ENCODE results near the gene AKAP6.

DNA sequence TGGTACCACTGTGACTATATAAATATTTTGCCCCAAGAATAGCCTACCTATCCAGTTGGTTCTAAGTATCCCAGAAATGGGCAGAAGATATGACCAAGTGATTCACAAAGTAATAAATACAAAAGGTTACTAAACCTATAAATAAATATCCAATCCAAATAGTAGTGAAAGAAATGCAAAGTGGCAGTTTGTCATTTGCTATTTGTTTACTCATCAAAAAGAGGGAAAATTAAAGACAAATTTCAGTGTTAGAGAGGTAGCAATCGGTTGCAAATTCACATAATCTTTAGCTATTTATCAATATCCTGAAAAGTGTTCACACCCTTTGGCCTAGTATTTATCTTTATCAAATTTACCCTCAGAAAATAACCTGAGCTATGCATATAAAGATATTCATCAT is 473.2 kb downstream of the AKAP6 start:
- TF ChIP-seq EZH2 (IDR thresholded peaks at IDR 0.05; ENCODE audit: low read depth, unreplicated experiment): no peak
- TF ChIP-seq POLR2AphosphoS5 (IDR thresholded peaks at IDR 0.05; ENCODE audit: low read depth): no peak
- TF ChIP-seq, protein P1, sequence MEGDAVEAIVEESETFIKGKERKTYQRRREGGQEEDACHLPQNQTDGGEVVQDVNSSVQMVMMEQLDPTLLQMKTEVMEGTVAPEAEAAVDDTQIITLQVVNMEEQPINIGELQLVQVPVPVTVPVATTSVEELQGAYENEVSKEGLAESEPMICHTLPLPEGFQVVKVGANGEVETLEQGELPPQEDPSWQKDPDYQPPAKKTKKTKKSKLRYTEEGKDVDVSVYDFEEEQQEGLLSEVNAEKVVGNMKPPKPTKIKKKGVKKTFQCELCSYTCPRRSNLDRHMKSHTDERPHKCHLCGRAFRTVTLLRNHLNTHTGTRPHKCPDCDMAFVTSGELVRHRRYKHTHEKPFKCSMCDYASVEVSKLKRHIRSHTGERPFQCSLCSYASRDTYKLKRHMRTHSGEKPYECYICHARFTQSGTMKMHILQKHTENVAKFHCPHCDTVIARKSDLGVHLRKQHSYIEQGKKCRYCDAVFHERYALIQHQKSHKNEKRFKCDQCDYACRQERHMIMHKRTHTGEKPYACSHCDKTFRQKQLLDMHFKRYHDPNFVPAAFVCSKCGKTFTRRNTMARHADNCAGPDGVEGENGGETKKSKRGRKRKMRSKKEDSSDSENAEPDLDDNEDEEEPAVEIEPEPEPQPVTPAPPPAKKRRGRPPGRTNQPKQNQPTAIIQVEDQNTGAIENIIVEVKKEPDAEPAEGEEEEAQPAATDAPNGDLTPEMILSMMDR (conservative IDR thresholded peaks at IDR 0.05; ENCODE audit: low read depth in 2 of 2): no peak
- TF ChIP-seq, protein P2, sequence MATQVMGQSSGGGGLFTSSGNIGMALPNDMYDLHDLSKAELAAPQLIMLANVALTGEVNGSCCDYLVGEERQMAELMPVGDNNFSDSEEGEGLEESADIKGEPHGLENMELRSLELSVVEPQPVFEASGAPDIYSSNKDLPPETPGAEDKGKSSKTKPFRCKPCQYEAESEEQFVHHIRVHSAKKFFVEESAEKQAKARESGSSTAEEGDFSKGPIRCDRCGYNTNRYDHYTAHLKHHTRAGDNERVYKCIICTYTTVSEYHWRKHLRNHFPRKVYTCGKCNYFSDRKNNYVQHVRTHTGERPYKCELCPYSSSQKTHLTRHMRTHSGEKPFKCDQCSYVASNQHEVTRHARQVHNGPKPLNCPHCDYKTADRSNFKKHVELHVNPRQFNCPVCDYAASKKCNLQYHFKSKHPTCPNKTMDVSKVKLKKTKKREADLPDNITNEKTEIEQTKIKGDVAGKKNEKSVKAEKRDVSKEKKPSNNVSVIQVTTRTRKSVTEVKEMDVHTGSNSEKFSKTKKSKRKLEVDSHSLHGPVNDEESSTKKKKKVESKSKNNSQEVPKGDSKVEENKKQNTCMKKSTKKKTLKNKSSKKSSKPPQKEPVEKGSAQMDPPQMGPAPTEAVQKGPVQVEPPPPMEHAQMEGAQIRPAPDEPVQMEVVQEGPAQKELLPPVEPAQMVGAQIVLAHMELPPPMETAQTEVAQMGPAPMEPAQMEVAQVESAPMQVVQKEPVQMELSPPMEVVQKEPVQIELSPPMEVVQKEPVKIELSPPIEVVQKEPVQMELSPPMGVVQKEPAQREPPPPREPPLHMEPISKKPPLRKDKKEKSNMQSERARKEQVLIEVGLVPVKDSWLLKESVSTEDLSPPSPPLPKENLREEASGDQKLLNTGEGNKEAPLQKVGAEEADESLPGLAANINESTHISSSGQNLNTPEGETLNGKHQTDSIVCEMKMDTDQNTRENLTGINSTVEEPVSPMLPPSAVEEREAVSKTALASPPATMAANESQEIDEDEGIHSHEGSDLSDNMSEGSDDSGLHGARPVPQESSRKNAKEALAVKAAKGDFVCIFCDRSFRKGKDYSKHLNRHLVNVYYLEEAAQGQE (IDR thresholded peaks at IDR 0.05; ENCODE audit: unreplicated experiment): no peak
- no peak for TF ChIP-seq NANOG (IDR thresholded peaks at IDR 0.05; ENCODE audit: borderline replicate concordance)

All from GM23338 (cell line).